NCI-H345 (cell line): ENCODE results near the gene KCNMA1.

ENCODE experiments used
- DNase-seq: peaks from one replicate; lab custom pipeline; 2025; lab: John Stamatoyannopoulos, UW

Gene KCNMA1

DNA sequence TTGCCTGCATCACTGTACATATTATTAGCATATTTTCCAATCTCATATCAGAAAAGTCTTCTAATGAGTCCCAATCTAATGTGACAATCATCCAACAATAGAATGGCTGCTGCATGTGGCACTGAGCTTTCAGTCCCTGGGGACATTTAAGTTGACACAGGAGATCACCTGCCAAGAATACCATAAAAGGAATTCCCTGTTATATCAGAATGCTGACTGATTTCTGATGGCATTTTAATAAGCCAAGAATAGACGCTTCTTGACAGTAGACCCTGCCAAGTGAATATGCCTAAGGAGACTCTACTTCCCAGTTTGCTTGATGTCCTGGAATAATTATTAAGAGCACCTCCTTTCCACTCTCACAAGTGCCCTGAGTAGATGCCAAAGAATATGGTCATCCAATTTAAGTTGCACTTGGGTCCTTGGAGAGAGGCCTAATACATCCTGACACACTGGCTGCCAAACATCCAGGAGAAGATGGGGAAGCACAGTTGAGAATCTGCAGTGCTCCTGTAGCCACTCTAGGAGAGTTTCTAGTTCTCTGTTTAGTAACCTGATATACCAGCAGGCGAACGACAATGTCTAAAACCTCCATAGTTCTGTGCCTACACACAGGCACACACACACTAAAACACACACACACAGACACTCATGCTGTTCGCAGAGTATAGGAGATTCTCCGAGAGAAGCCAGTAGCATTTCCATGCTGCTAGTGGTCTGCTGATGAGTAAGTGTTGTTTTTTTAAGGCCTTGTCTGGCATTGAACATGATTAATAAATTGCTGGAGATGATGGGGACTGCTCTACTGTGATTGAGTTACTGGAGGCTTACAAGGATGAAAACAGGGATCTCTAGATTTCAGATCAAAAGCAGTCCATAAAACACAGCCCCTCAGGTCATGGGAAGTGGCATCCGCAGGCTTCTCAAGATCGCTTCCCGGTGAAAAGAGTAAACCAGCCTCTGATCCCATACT is 369.6 kb downstream of the KCNMA1 start:
- DNase-seq: peak; percentile 13

DNA sequence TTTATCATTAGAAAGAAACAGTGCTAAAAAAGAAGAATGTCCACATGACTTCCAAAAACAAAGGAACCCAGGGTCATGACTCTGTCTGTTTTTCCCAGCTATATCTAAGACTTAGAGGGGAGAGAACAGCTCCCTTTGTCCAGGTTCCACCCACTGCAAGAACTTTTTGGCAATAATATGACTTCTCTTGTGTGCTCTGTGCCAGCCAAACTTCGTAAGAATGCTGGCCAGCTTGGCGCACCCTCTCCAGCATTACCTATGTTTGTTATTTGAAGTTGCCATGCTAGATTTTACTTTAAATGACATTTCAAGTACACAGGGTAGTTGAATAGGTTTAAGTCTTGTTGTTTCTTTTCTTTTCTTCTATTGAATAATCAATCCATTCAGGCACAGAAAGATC is 371.4 kb downstream of the KCNMA1 start:
- DNase-seq: no peak

DNA sequence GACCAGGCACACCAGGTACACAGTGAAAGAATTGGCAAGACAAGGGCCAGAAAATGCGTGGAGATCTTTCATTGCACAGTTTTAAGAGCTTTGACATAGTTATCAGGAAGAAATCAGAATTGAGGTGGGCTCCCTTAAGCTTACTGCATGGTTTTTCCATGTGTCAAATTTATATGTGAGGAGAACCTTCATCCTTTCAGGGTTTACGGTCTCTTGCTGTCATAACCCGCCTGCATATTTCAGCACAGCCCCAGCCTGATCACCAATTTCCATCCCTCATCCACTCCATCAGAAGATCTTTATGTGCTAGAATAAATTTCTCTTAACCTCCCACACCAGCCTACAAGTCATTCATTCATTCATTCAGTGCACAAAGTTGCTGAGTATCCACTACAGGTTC is 373.1 kb downstream of the KCNMA1 start:
- no peak for DNase-seq

DNA sequence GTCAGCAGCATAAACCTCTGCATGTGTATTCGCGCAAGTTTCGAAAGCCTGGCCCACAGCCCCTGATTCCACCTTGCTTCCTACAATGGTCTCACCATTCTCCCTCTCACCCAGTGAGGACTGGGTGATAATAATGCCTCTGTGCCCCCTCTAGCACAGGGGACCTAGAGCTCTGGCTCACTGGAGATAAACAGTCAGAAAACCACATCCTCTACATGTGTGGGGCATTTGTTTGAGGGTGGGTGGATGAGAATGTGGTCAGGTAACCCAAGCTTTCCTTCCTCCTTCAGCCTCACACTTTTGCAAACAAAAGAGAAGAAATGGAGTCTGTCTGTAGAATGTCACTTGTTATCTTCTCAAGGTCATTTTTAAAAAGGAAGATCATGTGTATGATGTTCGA is 373.5 kb downstream of the KCNMA1 start:
- no peak for DNase-seq

DNA sequence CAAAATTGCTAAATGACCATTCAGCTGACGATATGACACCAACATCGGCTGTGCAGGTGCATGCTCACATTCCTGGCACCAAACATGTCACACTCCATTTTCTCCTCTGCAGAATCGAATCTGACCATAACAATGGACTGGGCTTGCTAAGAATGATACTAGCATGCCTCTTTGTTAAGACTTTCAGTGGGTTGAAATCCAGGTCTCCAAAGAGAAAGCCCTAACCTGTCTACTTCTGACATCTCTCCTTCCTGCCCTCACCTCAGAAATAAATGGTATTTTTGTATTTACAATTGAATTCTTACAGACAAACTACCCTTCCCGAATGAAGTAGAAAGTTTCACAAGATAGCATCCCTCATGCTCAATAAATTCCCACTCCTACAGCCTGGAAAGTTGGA is 373.9 kb downstream of the KCNMA1 start:
- DNase-seq: no peak

DNA sequence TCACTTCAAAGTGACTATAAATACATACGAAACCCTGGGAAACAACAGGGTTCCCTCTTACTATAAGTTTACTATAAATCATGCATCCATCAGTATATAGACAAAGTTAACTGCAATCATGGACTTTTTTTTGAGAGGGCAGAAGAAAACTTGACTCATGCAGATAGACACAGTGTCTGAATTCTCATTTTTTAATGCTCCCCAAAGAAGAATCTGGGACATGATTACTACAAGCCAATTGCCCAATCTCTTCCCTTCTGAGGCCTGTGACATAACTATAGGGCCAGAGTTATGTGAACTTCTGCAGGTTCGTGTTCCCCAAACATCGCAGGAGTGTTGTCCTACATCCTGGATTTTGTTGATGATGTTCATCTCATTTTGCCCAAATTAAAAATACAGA is 376.5 kb downstream of the KCNMA1 start:
- no peak for DNase-seq

DNA sequence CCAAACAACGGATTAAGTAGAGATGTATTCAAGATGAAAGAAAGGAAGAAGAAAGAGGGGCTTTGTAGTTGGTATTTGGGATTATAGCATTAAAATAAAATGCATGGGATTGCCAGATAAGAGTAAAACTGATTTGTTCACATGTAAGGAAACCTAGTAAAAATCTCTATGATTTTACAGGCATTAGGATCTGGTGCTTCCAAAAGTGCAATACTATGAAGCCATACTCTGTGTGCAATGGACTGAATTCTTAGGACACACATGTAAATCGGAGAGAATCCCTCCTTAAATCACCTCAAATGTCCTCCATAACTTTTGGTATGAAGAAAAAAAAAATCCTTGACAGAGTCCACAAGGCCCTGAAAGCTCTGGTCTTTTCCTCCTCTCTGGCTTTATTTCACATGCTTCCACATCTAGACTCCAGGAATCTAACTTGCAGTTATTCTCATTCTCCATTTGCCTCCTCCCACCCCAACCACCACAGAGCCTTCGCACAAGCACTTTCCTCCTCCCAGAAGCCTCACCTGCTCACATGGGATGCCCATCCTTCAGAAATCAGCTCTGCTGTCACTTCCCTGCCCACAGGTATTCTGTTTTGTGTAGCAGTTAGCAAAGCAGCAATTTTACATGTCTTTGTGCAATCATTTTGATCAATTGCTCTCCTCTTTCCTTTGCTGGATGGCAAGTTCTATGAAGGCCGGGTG is 378.3 kb downstream of the KCNMA1 start:
- no peak for DNase-seq

DNA sequence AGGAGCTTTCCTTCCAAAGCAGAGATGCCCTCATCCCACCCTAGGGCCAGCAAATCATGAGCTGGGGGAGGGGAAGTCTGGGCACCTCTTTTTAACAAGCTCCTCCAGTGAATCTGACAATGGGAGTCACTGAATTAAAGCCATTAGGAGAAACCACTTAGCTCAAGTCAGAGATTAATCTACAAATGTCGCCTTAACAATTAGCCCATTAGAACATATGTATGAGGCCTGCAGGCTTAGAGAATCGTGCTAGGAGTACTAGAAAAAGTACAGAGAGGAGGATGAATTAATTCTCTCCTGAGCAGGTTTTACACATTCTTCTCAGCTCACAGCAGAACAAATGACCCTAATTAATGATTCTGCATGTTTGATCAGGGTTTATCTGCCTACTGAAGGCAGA is 381.3 kb downstream of the KCNMA1 start:
- no peak for DNase-seq

DNA sequence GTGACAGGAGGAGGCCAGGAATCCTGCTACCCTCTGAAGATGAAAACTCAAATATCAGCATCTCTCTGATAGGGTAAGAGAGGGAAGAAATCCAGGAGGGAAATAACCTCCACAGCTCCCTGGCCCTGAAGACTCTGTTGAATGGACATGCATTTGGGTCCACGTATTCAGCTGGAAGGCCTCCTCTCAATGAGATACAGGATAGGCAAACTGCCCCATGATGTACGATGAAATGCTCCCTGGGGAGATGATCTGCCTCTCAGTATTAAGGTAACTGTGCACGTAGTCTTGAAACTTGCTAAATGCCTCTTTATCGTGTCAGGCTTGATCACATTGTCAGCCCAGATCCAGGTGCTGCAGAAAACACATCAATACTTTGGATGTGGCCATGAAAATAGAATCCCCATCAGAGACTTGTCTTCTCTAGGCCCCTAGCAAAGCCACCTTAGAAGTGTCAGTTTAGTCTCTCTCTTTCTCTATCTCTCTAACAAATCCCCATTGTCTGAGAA is 384.0 kb downstream of the KCNMA1 start:
- no peak for DNase-seq

DNA sequence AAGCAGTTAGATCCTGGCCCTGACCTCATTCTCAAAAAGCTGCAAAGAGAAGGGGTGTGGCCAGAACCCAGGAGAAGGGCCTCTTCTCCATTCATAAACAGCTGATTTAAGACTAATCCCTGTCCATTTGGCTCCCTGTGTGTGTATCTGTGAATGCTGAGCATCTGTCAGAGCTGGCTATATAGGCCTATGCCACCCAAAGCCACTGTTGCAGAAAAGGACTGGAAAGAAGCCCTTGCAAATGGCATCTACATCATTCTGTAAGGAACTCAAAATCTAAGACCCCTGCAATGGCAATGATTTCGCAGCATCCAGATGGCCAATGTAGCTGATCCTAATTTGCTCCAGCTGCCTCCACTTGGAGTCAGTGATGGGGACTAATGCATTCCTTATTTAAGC is 384.5 kb downstream of the KCNMA1 start:
- DNase-seq: no peak

DNA sequence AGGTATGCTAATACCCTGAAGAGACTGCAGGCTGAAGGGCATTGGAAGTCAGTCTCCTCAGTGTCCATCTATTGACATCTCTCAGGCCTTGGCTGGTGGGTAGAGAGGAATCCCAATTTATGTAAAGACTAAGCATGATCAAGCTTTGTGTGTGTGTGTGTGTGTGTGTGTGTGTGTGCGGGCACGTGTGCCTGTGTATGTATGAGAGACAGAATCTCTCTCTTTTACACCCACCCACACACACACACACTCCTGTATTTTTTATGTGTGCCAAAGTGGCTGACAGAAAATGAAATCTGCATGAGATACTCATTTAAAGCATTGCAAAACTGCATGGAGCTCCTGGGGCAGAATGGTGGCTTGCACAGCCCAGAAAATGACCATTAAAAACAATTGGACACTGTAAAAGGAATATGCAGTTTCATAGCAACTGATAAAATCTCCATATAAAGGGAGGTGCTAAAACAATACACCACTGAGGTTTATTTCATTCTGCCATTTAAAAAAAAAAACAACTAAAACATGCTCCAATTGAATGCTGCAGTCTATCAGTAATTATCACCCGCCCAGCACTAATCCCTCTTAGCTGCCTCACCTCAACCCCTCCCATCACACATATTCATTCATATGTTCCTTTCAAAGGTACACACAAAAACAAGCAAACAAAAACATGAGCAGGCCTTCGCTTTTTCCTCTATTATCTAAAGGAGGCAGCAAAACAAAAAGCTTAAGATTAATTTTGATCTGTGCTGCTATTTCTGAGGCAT is 385.0 kb downstream of the KCNMA1 start:
- no peak for DNase-seq

DNA sequence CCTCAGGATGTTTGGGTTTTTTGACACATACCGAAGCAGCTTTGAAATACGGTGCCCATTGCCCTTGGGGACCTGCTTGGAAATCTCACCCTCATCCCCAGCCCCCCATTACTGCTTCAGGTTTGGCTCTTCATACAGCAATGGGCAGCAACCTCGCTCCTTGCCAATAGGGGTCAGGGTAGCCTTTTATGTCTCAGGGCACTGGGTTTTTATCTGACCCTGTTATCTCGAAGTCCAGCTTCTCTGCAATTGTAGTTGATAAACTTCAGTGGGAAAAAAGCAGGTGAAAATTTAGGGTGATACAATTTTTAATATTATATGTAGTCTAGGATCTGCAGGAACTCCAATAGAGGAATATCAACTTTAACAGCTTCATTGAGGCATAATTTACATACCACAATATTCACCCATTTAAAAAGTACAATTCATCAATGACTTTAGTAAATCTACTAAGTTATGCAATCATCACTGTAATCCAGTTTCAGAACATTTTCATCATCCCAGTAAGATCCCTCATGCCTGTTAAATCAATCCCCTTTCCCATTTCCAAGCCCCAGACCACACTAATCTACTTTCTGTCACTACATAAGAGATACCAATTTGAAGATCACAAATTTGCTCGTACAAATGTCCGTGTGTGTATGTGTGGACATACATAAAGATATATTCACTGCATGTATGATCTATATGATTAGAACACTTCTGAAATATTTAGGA is 386.2 kb downstream of the KCNMA1 start:
- DNase-seq: no peak

DNA sequence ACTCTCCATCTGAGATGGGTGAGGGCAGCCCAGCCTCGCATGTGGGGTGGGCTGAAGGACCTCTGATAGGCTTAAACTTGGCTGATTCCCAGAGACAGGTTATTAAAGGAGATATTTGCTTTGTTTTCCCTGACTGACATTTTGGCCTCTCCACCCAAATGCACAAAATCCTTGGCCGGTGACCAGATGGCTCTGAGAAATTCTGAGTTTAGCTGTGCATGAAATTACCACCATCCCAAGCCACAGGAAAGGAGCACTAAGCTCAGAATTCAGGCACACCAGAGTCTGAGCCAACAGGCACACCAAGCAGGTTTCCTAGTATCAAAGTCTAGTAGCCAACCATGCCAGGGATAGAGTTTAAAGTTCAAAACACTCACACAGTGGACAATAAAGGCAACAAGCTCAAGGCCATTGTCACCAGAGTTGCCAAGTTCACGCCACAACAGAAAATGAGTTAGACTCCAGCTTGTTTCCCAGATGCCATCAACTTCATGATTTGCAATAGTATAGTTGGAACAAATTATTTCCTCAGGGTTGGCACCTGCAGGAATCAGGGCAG is 387.6 kb downstream of the KCNMA1 start:
- DNase-seq: no peak

DNA sequence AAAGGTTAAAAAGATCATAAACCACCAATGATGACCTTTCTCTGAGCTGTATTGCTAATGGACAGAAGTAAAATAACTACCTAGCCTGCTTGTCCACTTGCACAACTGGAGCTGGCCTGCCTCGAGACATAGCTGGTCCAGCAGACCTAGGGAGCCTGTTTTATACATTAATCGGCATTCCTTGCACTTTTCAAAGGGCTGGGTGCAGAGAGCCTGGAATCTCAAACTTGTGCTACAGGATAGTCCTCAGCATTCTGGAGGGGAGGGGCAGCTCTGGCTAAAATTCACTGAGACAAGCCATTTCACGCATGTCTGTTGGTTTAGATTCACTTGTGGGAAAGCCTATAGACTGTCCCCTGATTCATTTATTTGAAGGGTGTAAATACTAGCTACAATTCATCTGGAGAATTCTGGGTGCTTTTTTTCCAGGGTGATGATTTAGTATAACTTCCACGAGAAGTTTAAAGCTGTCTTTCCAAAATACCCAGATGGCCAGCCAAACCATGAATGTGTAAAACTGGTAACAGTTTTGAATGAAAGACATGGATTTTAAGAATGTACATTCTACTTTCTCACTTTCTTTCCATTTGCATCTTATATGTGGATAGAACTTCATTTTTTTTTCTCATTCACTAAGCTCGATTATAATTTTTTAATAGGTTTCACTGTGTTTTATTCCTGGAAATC is 389.4 kb downstream of the KCNMA1 start:
- no peak for DNase-seq

DNA sequence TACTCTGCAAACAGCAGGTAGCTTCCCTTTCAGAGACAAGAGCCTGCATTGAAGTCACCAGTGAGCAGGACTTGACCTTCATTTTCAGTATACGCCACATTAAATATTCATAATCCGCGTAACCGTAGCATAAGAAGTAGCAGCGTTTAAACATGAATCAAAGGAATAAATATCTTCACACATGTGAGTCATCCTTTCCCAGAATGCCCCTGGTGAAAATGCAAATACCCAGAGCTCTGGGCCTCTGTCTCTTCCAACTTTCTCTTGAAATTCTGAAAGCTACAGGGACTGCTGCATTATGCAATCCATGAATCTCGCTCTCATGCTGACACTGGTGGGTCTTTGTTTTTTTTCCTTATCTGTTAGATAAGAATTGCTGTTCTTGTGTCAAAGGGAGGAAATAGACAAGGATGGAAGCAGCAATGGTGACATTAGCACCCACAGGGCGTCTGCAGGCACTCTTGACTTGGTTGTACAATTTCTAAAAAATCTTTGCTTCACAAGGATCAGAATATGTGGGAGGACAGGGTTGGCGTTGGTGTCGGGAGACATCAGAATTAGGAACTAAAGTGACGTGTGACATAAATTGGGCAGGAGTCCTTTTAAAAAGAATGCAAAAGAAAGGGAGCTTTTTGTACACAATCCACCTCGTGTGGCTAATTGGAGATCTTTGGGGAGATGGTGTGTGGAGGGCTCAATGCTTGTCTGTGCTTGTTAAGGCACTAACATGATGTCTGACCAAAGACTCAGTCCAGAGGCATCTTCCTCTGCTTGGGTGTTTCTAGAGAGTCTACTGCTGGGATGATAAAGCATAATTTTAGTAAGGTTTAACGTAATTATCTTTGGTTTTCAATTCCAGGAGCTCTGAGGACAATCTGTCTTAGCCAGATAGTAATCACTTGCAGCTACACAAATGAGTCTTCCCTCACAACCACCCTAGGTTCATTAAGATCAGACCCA is 390.3 kb downstream of the KCNMA1 start:
- no peak for DNase-seq

DNA sequence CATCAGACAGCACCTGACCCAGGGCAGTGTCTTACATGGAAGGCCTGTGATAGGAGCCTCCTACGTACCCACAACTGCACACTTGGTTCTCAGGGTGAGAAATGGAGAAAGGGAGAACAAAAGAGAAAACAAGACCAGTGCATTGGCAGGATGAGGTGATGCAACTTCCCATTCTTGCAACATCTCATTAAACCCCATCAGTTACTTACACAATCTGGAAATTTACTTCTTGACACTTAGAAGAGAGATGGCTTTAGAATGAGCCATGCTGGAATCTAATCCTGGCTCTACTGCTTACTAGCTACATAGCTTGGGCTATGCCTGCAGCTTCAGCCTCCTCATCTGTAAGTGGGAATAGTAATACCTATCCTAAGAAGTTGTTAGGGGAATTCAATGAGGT is 391.7 kb downstream of the KCNMA1 start:
- DNase-seq: no peak

DNA sequence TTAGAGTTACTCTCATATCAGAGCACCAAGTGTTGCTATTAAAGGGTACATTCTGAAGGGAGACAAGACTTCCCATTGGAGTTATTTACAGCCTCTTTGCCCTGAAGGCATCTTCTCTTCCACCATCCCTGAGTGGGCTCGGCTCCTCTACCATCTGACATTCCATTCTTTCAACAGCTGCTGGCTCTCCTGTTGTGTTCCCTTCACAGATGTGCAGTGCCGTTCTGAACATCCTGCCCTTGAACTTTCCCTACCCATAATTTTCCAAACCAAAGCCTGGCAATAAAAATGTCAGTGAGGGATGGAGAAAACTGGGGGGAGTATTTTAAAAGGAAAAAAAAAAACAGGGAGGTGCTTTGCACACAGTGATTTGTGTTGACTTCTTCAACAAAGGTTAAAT is 392.9 kb downstream of the KCNMA1 start:
- DNase-seq: no peak

DNA sequence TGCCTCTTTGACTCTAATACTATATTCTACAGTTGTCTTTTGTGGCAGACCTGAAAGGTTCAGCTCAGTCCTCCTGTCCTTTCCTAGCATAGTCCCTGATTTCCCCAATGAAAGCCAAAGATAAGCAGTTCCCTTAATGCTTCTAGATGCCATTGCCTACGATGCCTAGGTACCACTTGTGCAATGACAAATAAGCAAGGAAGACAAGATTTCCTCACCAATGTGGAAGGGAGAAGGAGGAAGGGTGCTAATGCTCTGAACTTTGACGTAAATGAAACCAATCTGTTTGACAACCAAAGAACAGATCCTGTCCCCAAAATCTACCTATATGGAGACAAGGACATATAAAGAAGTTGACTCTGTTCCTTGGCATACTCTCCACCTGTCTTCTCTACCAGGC is 393.3 kb downstream of the KCNMA1 start:
- no peak for DNase-seq

DNA sequence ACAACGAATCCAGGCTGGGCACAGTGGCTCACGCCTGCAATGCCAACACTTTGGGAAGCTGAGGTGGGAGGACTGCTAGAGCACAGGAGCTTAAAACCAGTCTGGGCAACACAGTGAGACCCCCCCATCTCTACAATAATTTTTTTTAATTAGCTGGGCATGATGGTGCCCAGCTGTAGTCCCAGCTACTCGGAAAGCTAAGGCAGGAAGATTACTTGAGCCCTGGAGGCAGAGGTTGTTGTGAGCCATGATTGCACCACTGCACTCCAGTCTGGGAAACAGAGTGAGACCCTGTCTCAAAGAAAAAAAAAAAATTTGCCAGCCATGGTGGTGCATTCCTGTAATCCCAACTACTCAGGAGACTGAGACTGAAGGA is 396.3 kb downstream of the KCNMA1 start:
- DNase-seq: no peak
